SU-DHL-6 (cell line): ENCODE measurements around the gene RAB4B.

Experiments
- EZH2phosphoT487 ChIP-seq: fragments of 200-600 bp; sonication (generic), shearing (Covaris generic); conservative IDR thresholded peaks from 2 replicates; pipeline ENCODE4 v1.6.1; 2018; ENCODE audit warnings: mild to moderate bottlenecking, antibody characterized with exemption, low read length, moderate library complexity, mixed read lengths
- TF ChIP-seq, protein P1 (sequence below): fragments of 200-600 bp; sonication (generic); IDR thresholded peaks from one replicate; pipeline ENCODE4 v1.5.1; 2017; ENCODE audit warnings: antibody characterized with exemption, mild to moderate bottlenecking, low read length, moderate library complexity; ENCODE audit not compliant: insufficient read depth, poor library complexity, severe bottlenecking

DNA sequence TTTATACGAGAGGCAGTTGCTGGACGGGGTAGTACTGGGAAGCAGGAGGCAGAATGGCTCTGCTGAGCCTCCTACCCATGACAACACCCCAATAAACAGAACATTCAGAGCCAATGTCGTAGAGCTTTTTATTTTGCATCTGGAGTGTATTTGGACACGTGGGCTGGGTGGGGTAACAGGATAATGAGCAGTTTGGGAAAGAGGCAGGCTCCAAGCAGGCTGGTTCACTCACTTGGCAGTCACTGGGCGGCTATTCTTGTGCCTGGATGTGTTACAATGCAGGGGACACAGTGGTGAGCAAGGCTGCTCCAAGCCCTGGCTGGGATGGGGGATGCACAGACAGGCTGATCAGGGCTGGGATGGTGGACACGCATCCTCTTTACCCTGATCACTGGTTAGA is 37.3 kb upstream of the RAB4B start:
- TF ChIP-seq, protein P1, sequence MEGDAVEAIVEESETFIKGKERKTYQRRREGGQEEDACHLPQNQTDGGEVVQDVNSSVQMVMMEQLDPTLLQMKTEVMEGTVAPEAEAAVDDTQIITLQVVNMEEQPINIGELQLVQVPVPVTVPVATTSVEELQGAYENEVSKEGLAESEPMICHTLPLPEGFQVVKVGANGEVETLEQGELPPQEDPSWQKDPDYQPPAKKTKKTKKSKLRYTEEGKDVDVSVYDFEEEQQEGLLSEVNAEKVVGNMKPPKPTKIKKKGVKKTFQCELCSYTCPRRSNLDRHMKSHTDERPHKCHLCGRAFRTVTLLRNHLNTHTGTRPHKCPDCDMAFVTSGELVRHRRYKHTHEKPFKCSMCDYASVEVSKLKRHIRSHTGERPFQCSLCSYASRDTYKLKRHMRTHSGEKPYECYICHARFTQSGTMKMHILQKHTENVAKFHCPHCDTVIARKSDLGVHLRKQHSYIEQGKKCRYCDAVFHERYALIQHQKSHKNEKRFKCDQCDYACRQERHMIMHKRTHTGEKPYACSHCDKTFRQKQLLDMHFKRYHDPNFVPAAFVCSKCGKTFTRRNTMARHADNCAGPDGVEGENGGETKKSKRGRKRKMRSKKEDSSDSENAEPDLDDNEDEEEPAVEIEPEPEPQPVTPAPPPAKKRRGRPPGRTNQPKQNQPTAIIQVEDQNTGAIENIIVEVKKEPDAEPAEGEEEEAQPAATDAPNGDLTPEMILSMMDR: no peak
- no peak for TF ChIP-seq EZH2phosphoT487
